OCI-LY1 (cell line): Measurements from ENCODE around the gene METAP1.

Source experiments
- H2AFZ ChIP-seq: fragments of 200-600 bp; sonication (generic), shearing (Covaris generic); 2 replicates; pipeline ENCODE4 v1.6.0; 2014; ENCODE audit warnings: antibody characterized with exemption, mild to moderate bottlenecking, low read length
- H3F3A ChIP-seq: fragments of 200-600 bp; sonication (generic), shearing (Covaris generic); 2 replicates; pipeline ENCODE4 v1.6.0; 2014; ENCODE audit warnings: mild to moderate bottlenecking, antibody characterized with exemption, low read length, moderate library complexity; ENCODE audit not compliant: insufficient read depth
- H3K27ac ChIP-seq: fragments of 200-600 bp; sonication (generic); 2 replicates; pipeline ENCODE4 v1.5.1; 2014; ENCODE audit warnings: low read length, mixed run types, mild to moderate bottlenecking, low read depth; ENCODE audit not compliant: poor library complexity, severe bottlenecking
- H3K27me3 ChIP-seq: fragments of 200-600 bp; sonication (generic); 2 replicates; pipeline ENCODE4 v1.6.0; 2014; ENCODE audit warnings: antibody characterized with exemption, mild to moderate bottlenecking, low read length, moderate library complexity; ENCODE audit not compliant: insufficient read depth
- H3K36me3 ChIP-seq: fragments of 200-600 bp; sonication (generic); 2 replicates; pipeline ENCODE4 v1.6.1; 2014; ENCODE audit warnings: mild to moderate bottlenecking, antibody characterized with exemption, low read length, moderate library complexity, mixed read lengths; ENCODE audit not compliant: insufficient read depth
- H3K4me1 ChIP-seq: fragments of 200-600 bp; sonication (generic); 2 replicates; pipeline ENCODE4 v1.5.1; 2014; ENCODE audit warnings: mild to moderate bottlenecking, low read length, moderate library complexity; ENCODE audit not compliant: insufficient read depth, severe bottlenecking
- H3K4me2 ChIP-seq: fragments of 200-600 bp; sonication (generic), shearing (Covaris generic); 2 replicates; pipeline ENCODE4 v1.6.1; 2014; ENCODE audit warnings: low read length
- H3K4me3 ChIP-seq: fragments of 200-600 bp; sonication (generic); 2 replicates; pipeline ENCODE4 v1.5.1; 2014; ENCODE audit warnings: low read length, low read depth, mild to moderate bottlenecking, mixed read lengths; ENCODE audit not compliant: poor library complexity, severe bottlenecking
- H3K79me2 ChIP-seq: fragments of 200-600 bp; shearing (Covaris generic); 2 replicates; pipeline ENCODE4 v1.6.1; 2016; ENCODE audit warnings: mixed run types, low read length, mixed read lengths; ENCODE audit not compliant: insufficient read depth
- H3K9ac ChIP-seq: fragments of 200-600 bp; sonication (generic), shearing (Covaris generic); 2 replicates; pipeline ENCODE4 v1.6.1; 2014; ENCODE audit warnings: mild to moderate bottlenecking, low read length, mixed read lengths
- H3K9me2 ChIP-seq: fragments of 200-600 bp; sonication (generic), shearing (Covaris generic); 2 replicates; pipeline ENCODE4 v1.6.1; 2014; ENCODE audit warnings: low read depth, mild to moderate bottlenecking, low read length, mixed read lengths
- H3K9me3 ChIP-seq: fragments of 200-600 bp; shearing (Covaris generic); 2 replicates; pipeline ENCODE4 v1.6.1; 2014; ENCODE audit warnings: low read length, mixed read lengths
- H4K20me1 ChIP-seq: fragments of 200-600 bp; sonication (generic), shearing (Covaris generic); 2 replicates; pipeline ENCODE4 v1.6.0; 2016; ENCODE audit warnings: mild to moderate bottlenecking, low read length; ENCODE audit not compliant: insufficient read depth
- CTCF ChIP-seq: fragments of 200-600 bp; sonication (generic), shearing (Covaris generic); IDR thresholded peaks from 2 replicates; pipeline ENCODE4 v1.5.1; 2017; ENCODE audit warnings: mild to moderate bottlenecking, antibody characterized with exemption, low read length, moderate library complexity, mixed read lengths
- EZH2 ChIP-seq: fragments of 200-600 bp; sonication (generic), shearing (Covaris generic); IDR thresholded peaks from 2 replicates; pipeline ENCODE4 v1.8.0; 2017; ENCODE audit warnings: borderline replicate concordance, mixed run types, mild to moderate bottlenecking, antibody characterized with exemption, low read length, moderate library complexity, mixed read lengths

Gene METAP1

GRCh38 chr4:99028187-99028586 lies 32.7 kb downstream of the METAP1 start:
- Histone ChIP-seq H3K9ac (no peak overlapping the region), H3K4me1 (peaks cover 16% of the 10 kb centered on the region), H3K27me3 (no peaks in the 10 kb centered on the region), H3K9me2 (no peaks in the 10 kb centered on the region), H3K9me3 (no peaks in the 10 kb centered on the region), H3K4me3 (no peak overlapping the region), H3K36me3 (peaks cover 30% of the 10 kb centered on the region; the same call in 1 of the 2 replicates), H2AFZ (no peak overlapping the region), H4K20me1 (no peaks in the 10 kb centered on the region), H3K79me2 (peaks cover 65% of the 10 kb centered on the region), H3F3A (no peaks in the 10 kb centered on the region), H3K4me2 (no peak overlapping the region), H3K27ac (no peak overlapping the region)
- TF ChIP-seq EZH2: no peak
- no peak for TF ChIP-seq CTCF

- Histone ChIP-seq H3K9me2 (no peaks in the 10 kb centered on the region), H3K27me3 (no peaks in the 10 kb centered on the region), H3K4me3 (no peak overlapping the region), H3K9ac (no peak overlapping the region), H3F3A (no peaks in the 10 kb centered on the region), H3K4me1 (peaks cover 16% of the 10 kb centered on the region), H3K4me2 (no peak overlapping the region), H4K20me1 (no peaks in the 10 kb centered on the region), H3K9me3 (no peaks in the 10 kb centered on the region), H2AFZ (no peak overlapping the region), H3K79me2 (peaks cover 59% of the 10 kb centered on the region), H3K36me3 (peaks cover 35% of the 10 kb centered on the region), H3K27ac (no peak overlapping the region)
- TF ChIP-seq EZH2: no peak
Measured at GRCh38 chr4:99029018-99029735, 33.7 kb downstream of the METAP1 start.

GRCh38 chr4:99029852-99030251 lies 34.3 kb downstream of the METAP1 start:
- Histone ChIP-seq H4K20me1 (no peaks in the 10 kb centered on the region), H3K9me3 (no peaks in the 10 kb centered on the region), H3K27ac (no peak overlapping the region), H3K4me1 (peaks cover 16% of the 10 kb centered on the region), H3K79me2 (peaks cover 54% of the 10 kb centered on the region), H3K36me3 (peaks cover 38% of the 10 kb centered on the region), H3K27me3 (no peaks in the 10 kb centered on the region), H3K9ac (no peak overlapping the region), H3F3A (no peaks in the 10 kb centered on the region), H2AFZ (no peak overlapping the region), H3K4me3 (no peak overlapping the region), H3K9me2 (no peaks in the 10 kb centered on the region), H3K4me2 (no peak overlapping the region)
- TF ChIP-seq CTCF (no peak), EZH2 (no peak)

GRCh38 chr4:99033956-99034355 lies 38.4 kb downstream of the METAP1 start:
- no peak overlapping the region for H3K4me3 ChIP-seq
- H3K36me3 ChIP-seq: peaks cover 75% of the 10 kb centered on the region
- H3K79me2 ChIP-seq: peaks cover 13% of the 10 kb centered on the region; the same call in 1 of the 2 replicates
- H2AFZ ChIP-seq: no peak overlapping the region
- H3K27ac ChIP-seq: no peak overlapping the region
- H3K4me2 ChIP-seq: no peak overlapping the region
- TF ChIP-seq CTCF: no peak
- no peak for TF ChIP-seq EZH2
- 0 out of 2 replicates have a peak, but pooled peaks cover 5% of the 10 kb centered on the region for H3K9me3 ChIP-seq
- H3K27me3 ChIP-seq: no peaks in the 10 kb centered on the region
- no peaks in the 10 kb centered on the region for H4K20me1 ChIP-seq
- peaks cover 11% of the 10 kb centered on the region for H3K4me1 ChIP-seq
- 0 out of 2 replicates have a peak, but pooled peaks cover 2% of the 10 kb centered on the region for H3F3A ChIP-seq
- H3K9me2 ChIP-seq: no peaks in the 10 kb centered on the region
- H3K9ac ChIP-seq: no peak overlapping the region
